Neural progenitor cell (in vitro differentiated cells): Measurements from ENCODE around the gene LPP.

Source experiments
- CTCF ChIP-seq: fragments of 200-600 bp; sonication (generic); IDR thresholded peaks from 2 replicates; pipeline ENCODE4 v1.5.1; 2017; ENCODE audit warnings: antibody characterized with exemption, mild to moderate bottlenecking
- EZH2 ChIP-seq: fragments of 200-600 bp; sonication (generic); IDR thresholded peaks from 2 replicates; pipeline ENCODE4 v1.6.1; 2017; ENCODE audit warnings: antibody characterized with exemption, mild to moderate bottlenecking, moderate library complexity
- EZH2phosphoT487 ChIP-seq: fragments of 200-600 bp; sonication (generic); IDR thresholded peaks from 2 replicates; pipeline ENCODE4 v1.6.1; 2017; ENCODE audit warnings: antibody characterized with exemption

GRCh38 chr3:188834349-188834748 lies 680.4 kb downstream of the LPP start:
- TF ChIP-seq CTCF (no peak), EZH2 (no peak), EZH2phosphoT487 (no peak)
